HEK293T (cell line): Measurements from ENCODE around the gene BICDL1.

Experiments used
- CTBP1 ChIP-seq: fragments of 450-650 bp; IDR thresholded peaks from 2 replicates; pipeline ENCODE4 v1.6.1; 2016; ENCODE audit warnings: borderline replicate concordance
- ELF4 ChIP-seq: fragments of 450-650 bp; IDR thresholded peaks from 2 replicates; pipeline ENCODE4 v1.6.1; 2017; ENCODE audit warnings: antibody characterized with exemption
- FOXA1 ChIP-seq: fragments of 450-650 bp; IDR thresholded peaks from 2 replicates; pipeline ENCODE4 v1.6.1; 2016; ENCODE audit warnings: mild to moderate bottlenecking
- FOXM1 ChIP-seq: fragments of 450-650 bp; IDR thresholded peaks from 2 replicates; pipeline ENCODE4 v1.6.1; 2017; ENCODE audit warnings: mild to moderate bottlenecking, borderline replicate concordance
- SP1 ChIP-seq: fragments of 450-650 bp; IDR thresholded peaks from 2 replicates; pipeline ENCODE4 v1.6.1; 2017
- SUZ12 ChIP-seq: fragments of 450-650 bp; IDR thresholded peaks from 2 replicates; pipeline ENCODE4 v1.6.1; 2016; ENCODE audit warnings: mild to moderate bottlenecking
- TARDBP ChIP-seq: fragments of 450-650 bp; IDR thresholded peaks from 2 replicates; pipeline ENCODE4 v1.6.1; 2016

- TF ChIP-seq SP1 (no peak), FOXM1 (no peak), ELF4 (no peak), FOXA1 (no peak), SUZ12 (no peak), CTBP1 (no peak), TARDBP (no peak)
Observed at GRCh38 chr12:120085920-120086645, 97.0 kb downstream of the BICDL1 start.
